Measurements from ENCODE around the gene PTEN.

Gene PTEN

DNA sequence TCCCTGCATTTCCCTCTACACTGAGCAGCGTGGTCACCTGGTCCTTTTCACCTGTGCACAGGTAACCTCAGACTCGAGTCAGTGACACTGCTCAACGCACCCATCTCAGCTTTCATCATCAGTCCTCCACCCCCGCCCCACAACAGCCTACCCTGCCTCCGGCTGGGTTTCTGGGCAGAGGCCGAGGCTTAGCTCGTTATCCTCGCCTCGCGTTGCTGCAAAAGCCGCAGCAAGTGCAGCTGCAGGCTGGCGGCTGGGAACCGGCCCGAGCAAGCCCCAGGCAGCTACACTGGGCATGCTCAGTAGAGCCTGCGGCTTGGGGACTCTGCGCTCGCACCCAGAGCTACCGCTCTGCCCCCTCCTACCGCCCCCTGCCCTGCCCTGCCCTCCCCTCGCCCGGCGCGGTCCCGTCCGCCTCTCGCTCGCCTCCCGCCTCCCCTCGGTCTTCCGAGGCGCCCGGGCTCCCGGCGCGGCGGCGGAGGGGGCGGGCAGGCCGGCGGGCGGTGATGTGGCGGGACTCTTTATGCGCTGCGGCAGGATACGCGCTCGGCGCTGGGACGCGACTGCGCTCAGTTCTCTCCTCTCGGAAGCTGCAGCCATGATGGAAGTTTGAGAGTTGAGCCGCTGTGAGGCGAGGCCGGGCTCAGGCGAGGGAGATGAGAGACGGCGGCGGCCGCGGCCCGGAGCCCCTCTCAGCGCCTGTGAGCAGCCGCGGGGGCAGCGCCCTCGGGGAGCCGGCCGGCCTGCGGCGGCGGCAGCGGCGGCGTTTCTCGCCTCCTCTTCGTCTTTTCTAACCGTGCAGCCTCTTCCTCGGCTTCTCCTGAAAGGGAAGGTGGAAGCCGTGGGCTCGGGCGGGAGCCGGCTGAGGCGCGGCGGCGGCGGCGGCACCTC lies at the start of gene PTEN, which contains the start of gene KLLN:
Gene PTEN (plus strand): TSS at position 573 of the 891 bp plus-strand sequence. CDS start 845 bp downstream, outside the sequence.
Gene KLLN (minus strand): TSS at position 481 of the 891 bp plus-strand sequence. CDS start 1,046 bp downstream, outside the sequence.
- TF ChIP-seq, protein P1, sequence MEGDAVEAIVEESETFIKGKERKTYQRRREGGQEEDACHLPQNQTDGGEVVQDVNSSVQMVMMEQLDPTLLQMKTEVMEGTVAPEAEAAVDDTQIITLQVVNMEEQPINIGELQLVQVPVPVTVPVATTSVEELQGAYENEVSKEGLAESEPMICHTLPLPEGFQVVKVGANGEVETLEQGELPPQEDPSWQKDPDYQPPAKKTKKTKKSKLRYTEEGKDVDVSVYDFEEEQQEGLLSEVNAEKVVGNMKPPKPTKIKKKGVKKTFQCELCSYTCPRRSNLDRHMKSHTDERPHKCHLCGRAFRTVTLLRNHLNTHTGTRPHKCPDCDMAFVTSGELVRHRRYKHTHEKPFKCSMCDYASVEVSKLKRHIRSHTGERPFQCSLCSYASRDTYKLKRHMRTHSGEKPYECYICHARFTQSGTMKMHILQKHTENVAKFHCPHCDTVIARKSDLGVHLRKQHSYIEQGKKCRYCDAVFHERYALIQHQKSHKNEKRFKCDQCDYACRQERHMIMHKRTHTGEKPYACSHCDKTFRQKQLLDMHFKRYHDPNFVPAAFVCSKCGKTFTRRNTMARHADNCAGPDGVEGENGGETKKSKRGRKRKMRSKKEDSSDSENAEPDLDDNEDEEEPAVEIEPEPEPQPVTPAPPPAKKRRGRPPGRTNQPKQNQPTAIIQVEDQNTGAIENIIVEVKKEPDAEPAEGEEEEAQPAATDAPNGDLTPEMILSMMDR (IDR thresholded peaks at IDR 0.05; ENCODE audit: insufficient read depth, low read depth, low read length, missing control alignments) = no peak
- peak; percentile 92 for DNase-seq (ENCODE audit: low read depth)
- H3K4me3 ChIP-seq (ENCODE audit: low read length) = peak within 1 kb of the TSS; percentile 88

GRCh38 chr10:87816163-87816897 lies 47.1 kb upstream of the PTEN start:
- peak overlapping the region; percentile 86 for H3K4me3 ChIP-seq (ENCODE audit: low read length)
- TF ChIP-seq, protein P1 (IDR thresholded peaks at IDR 0.05; ENCODE audit: insufficient read depth, low read depth, low read length, missing control alignments) = peak; percentile 12
- DNase-seq (ENCODE audit: low read depth) = no peak

DNA sequence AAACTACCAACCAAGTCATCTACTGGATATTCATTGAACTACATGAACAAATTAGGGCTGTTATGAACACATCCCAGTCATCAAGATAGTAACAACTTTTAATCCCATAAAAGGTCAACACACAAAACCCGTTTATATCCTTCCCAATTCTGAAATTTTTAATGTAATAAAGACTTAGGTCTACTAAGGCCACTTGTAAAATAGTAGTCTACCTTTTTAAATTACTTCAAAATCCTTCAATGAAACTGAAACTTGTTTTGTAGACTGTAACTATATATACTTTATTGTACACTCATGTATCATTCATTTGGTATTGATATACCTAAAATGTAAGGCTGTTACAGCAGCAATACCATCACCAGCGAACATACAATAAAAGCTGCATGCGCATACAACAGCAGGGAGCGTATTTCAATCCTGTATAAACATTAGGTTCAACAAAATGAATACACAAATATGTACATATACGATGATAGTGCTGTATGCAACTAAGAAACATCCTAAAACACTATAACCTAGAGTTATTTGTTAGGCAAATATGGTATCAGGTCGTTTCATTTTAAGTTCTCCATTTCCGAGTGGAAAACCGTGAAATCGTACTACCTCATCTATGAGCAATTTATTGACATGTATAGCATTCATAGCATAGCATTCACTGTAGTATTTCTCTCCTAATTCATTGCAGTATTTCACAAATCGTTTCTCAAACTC lies 46.4 kb upstream of the PTEN start:
- peak; percentile 14 for DNase-seq (ENCODE audit: low read depth)
- peak overlapping the region; percentile 86 for H3K4me3 ChIP-seq (ENCODE audit: low read length)
- TF ChIP-seq, protein P1 (IDR thresholded peaks at IDR 0.05; ENCODE audit: insufficient read depth, low read depth, low read length, missing control alignments) = no peak

DNA sequence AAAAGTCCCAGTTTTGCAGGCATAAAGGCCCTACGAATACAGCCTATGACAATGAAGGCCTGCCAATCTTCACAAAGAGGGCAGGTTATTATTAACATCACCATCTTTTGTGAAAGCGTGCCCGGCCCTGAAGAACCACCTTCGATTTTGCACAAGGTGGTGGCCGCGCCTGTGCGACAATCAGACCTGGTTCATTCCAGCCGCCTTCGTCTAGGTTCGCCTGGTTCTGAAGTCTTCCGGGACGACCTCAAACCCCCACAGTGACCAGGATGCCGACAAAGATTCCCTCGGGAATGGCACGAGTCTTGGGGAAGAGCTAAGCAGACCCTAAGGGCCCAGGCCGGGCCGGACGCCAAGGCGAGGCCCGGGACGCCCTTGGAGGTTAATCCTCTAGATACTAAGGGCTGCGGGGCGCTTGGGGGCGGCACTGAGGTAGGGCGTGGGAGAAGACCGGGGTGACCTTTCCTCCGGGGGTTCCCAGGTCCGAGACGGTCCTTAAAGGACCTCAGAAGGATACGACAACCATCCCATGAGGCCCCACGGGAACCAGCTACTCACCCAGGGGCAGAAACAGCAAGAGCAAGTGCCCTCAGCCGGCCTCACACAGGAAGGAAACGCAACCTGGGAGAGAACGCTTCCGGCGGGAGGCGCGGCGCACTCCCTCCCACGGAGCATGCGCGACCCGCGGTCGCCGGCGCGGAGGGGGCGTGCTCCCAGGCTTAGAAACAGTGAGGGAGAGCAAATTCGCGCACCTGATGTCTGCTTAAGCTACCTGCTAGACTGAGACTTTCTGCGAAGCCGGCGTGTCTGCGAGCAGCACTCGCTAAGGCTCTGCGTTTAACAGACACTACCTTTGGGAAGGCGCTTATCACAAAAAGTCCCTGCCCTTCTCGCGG lies 45.6 kb upstream of the PTEN start, which contains the start of gene ATAD1:
Gene ATAD1 (minus strand): TSS at position 618 of the 896 bp plus-strand sequence. CDS start 3,627 bp downstream, outside the sequence.
- TF ChIP-seq, protein P1 (IDR thresholded peaks at IDR 0.05; ENCODE audit: insufficient read depth, low read depth, low read length, missing control alignments) = peak; percentile 32
- DNase-seq (ENCODE audit: low read depth) = peak; percentile 89
- peak within 1 kb of the TSS; percentile 86 for H3K4me3 ChIP-seq (ENCODE audit: low read length)

GRCh38 chr10:87818505-87819288 lies 44.7 kb upstream of the PTEN start:
- H3K4me3 ChIP-seq (ENCODE audit: low read length) = peak overlapping the region; percentile 86
- TF ChIP-seq, protein P1 (IDR thresholded peaks at IDR 0.05; ENCODE audit: insufficient read depth, low read depth, low read length, missing control alignments) = no peak
- DNase-seq (ENCODE audit: low read depth) = peak; percentile 47

Data from epithelial cell of esophagus (primary cell).